SK-N-SH treated with all-trans-retinoic acid at 6 μM for 48 hours (cell line): ENCODE measurements around the gene BCL3.

Source experiments
- ATAC-seq: fragments of 200-7000 bp; cut with Tn5 transposase; 3 replicates; pipeline ENCODE4 v1.9.1; 2020; ENCODE audit warnings: mild to moderate bottlenecking, moderate library complexity
- ARNTL ChIP-seq: fragments of 450-650 bp; formaldehyde crosslinking; IDR thresholded peaks from 2 replicates; pipeline ENCODE4 v1.5.0; 2020; ENCODE audit warnings: low read depth, mild to moderate bottlenecking, moderate library complexity, borderline replicate concordance
- BACH2 ChIP-seq: fragments of 250-450 bp; sonication (Bioruptor Pico); IDR thresholded peaks from 2 replicates; pipeline ENCODE4 v1.9.0; 2021; ENCODE audit warnings: mild to moderate bottlenecking, borderline replicate concordance
- CSDC2 ChIP-seq: fragments of 250-450 bp; sonication (Bioruptor Pico); IDR thresholded peaks from 2 replicates; pipeline ENCODE4 v1.5.0; 2020; ENCODE audit warnings: mild to moderate bottlenecking, moderate library complexity
- ESRRG ChIP-seq: fragments of 250-450 bp; sonication (Bioruptor Pico); IDR thresholded peaks from 2 replicates; pipeline ENCODE4 v1.6.1; 2021; ENCODE audit warnings: mild to moderate bottlenecking
- GLIS3 ChIP-seq: fragments of 250-450 bp; sonication (Bioruptor Pico); IDR thresholded peaks from 2 replicates; pipeline ENCODE4 v1.5.0; 2020; ENCODE audit warnings: mild to moderate bottlenecking, moderate library complexity
- ISL1 ChIP-seq: fragments of 250-450 bp; sonication (Bioruptor Pico); IDR thresholded peaks from 2 replicates; pipeline ENCODE4 v2.1.2; 2022; ENCODE audit warnings: mild to moderate bottlenecking, moderate library complexity
- OSR1 ChIP-seq: fragments of 250-450 bp; sonication (Bioruptor Pico); IDR thresholded peaks from 2 replicates; pipeline ENCODE4 v1.8.0; 2022; ENCODE audit warnings: moderate library complexity, mild to moderate bottlenecking, inconsistent platforms
- PPARA ChIP-seq: fragments of 250-450 bp; sonication (Bioruptor Pico); IDR thresholded peaks from 2 replicates; pipeline ENCODE4 v1.5.0; 2020; ENCODE audit warnings: mild to moderate bottlenecking, borderline replicate concordance
- RARB ChIP-seq: fragments of 250-450 bp; sonication (Bioruptor Pico); IDR thresholded peaks from 2 replicates; pipeline ENCODE4 v1.8.0; 2021; ENCODE audit warnings: mild to moderate bottlenecking, moderate library complexity
- SNAI2 ChIP-seq: fragments of 250-450 bp; sonication (Bioruptor Pico); IDR thresholded peaks from 2 replicates; pipeline ENCODE4 v1.5.0; 2020; ENCODE audit warnings: mild to moderate bottlenecking, moderate library complexity
- TCF4 ChIP-seq: fragments of 250-450 bp; sonication (Bioruptor Pico); IDR thresholded peaks from 2 replicates; pipeline ENCODE4 v1.8.0; 2021; ENCODE audit warnings: mild to moderate bottlenecking, moderate library complexity, borderline replicate concordance
- ZFP3 ChIP-seq: fragments of 250-450 bp; sonication (Bioruptor Pico); IDR thresholded peaks from 2 replicates; pipeline ENCODE4 v1.5.0; 2020; ENCODE audit warnings: mild to moderate bottlenecking, moderate library complexity
- ZFP30 ChIP-seq: fragments of 450-650 bp; formaldehyde crosslinking; IDR thresholded peaks from 2 replicates; pipeline ENCODE4 v1.5.0; 2022; ENCODE audit warnings: mild to moderate bottlenecking, moderate library complexity
- ZNF565 ChIP-seq: fragments of 450-650 bp; formaldehyde crosslinking; conservative IDR thresholded peaks from 2 replicates; pipeline ENCODE4 v1.5.0; 2020; ENCODE audit warnings: low read depth, mild to moderate bottlenecking, moderate library complexity
- ZNF70 ChIP-seq: fragments of 450-650 bp; formaldehyde crosslinking; IDR thresholded peaks from 2 replicates; pipeline ENCODE4 v1.5.0; 2020; ENCODE audit warnings: mild to moderate bottlenecking, moderate library complexity
- ZNF8 ChIP-seq: fragments of 450-650 bp; formaldehyde crosslinking; IDR thresholded peaks from 2 replicates; pipeline ENCODE4 v1.5.0; 2020; ENCODE audit warnings: mild to moderate bottlenecking, moderate library complexity
- TF ChIP-seq, protein P1 (sequence below): fragments of 250-450 bp; sonication (Bioruptor Pico); IDR thresholded peaks from 2 replicates; pipeline ENCODE4 v1.5.1; 2021; ENCODE audit warnings: mild to moderate bottlenecking, moderate library complexity
- TF ChIP-seq, protein P2 (sequence below): fragments of 250-450 bp; sonication (Bioruptor Pico); IDR thresholded peaks from 2 replicates; pipeline ENCODE4 v1.5.1; 2020; ENCODE audit warnings: low read depth, mild to moderate bottlenecking, moderate library complexity
- TF ChIP-seq, protein P3 (sequence below): fragments of 250-450 bp; sonication (Bioruptor Pico); IDR thresholded peaks from 2 replicates; pipeline ENCODE4 v1.5.0; 2020; ENCODE audit warnings: mild to moderate bottlenecking, moderate library complexity
- TF ChIP-seq, protein P4 (sequence below): fragments of 250-450 bp; sonication (Bioruptor Pico); IDR thresholded peaks from 2 replicates; pipeline ENCODE4 v1.8.0; 2020; ENCODE audit warnings: mild to moderate bottlenecking, moderate library complexity, borderline replicate concordance

The BCL3 gene

DNA sequence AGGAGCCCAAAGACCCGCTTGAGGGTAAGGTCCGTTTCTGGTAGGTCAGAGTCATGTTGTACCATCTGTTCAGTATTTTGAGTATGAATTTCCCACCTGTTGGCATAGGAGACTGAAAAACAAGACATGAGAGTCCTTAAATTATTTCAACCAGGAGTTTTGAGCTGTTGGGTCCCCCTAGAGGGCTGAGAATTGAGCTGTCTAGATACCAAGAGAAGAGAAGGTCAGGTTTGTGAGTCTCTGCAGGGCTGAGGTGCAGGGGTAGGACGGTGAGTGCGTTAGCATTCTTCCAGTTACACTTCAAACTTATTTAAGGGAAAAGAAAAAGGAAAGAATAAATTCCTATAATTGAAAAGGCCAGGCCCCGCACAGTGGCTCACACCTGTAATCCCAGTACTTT is 34.2 kb downstream of the BCL3 start:
- TF ChIP-seq ZNF565 (CRISPR knock-in tag) (no peak), OSR1 (CRISPR knock-in tag) (no peak), BACH2 (CRISPR knock-in tag) (no peak), ISL1 (CRISPR knock-in tag) (no peak), PPARA (CRISPR knock-in tag) (no peak), ARNTL (CRISPR knock-in tag) (no peak), ZFP30 (CRISPR knock-in tag) (no peak), SNAI2 (CRISPR knock-in tag) (no peak), ZNF8 (CRISPR knock-in tag) (no peak)
- TF ChIP-seq, protein P1, sequence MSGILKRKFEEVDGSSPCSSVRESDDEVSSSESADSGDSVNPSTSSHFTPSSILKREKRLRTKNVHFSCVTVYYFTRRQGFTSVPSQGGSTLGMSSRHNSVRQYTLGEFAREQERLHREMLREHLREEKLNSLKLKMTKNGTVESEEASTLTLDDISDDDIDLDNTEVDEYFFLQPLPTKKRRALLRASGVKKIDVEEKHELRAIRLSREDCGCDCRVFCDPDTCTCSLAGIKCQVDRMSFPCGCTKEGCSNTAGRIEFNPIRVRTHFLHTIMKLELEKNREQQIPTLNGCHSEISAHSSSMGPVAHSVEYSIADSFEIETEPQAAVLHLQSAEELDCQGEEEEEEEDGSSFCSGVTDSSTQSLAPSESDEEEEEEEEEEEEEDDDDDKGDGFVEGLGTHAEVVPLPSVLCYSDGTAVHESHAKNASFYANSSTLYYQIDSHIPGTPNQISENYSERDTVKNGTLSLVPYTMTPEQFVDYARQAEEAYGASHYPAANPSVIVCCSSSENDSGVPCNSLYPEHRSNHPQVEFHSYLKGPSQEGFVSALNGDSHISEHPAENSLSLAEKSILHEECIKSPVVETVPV = no peak
- TF ChIP-seq, protein P2, sequence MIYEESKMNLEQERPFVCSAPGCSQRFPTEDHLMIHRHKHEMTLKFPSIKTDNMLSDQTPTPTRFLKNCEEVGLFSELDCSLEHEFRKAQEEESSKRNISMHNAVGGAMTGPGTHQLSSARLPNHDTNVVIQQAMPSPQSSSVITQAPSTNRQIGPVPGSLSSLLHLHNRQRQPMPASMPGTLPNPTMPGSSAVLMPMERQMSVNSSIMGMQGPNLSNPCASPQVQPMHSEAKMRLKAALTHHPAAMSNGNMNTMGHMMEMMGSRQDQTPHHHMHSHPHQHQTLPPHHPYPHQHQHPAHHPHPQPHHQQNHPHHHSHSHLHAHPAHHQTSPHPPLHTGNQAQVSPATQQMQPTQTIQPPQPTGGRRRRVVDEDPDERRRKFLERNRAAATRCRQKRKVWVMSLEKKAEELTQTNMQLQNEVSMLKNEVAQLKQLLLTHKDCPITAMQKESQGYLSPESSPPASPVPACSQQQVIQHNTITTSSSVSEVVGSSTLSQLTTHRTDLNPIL (CRISPR knock-in tag) = no peak
- no peak for ATAC-seq

DNA sequence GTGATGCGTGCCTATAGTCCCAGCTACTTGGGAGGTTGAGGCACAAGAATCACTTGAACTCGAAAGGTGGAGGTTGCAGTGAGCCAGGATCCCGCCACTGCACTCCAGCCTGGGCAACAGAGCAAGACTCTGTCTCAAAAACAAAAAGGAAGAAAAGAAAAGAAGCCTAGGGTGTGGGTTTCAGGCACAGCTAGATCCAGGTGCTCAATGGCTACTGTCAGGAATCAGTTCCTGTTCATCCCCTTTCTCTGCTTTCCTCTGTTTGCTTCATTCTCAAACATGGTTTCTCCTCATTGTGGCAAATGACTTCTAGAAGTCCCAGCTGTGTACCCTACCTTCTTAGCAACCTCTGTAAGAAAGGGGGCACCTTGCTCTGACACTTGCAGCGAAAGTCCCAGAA is 35.0 kb downstream of the BCL3 start:
- ATAC-seq = no peak
- TF ChIP-seq, protein P2 (CRISPR knock-in tag) = no peak

DNA sequence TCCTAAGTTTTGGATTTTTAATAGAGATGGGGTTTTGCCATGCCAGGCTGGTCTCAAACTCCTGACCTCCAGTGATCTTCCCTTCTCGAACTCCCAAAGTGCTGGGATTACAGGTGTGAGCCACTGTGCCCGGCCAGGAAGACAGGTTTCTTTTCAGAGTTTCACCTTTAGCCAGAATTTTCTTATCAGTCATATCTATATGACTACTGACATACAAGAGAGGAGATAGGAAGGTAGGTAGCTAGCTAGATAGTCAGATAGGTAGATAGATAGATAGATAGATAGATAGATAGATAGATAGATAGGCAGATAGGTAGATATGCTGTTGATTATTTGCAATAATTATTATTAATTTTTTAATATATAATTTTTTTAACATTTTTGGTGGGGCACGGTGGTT is 36.8 kb downstream of the BCL3 start:
- TF ChIP-seq ESRRG (no peak), SNAI2 (CRISPR knock-in tag) (no peak), BACH2 (CRISPR knock-in tag) (no peak), ARNTL (CRISPR knock-in tag) (no peak), ZNF565 (CRISPR knock-in tag) (no peak), OSR1 (CRISPR knock-in tag) (no peak), TCF4 (CRISPR knock-in tag) (no peak), ZNF70 (CRISPR knock-in tag) (no peak), RARB (CRISPR knock-in tag) (no peak), PPARA (CRISPR knock-in tag) (no peak), GLIS3 (CRISPR knock-in tag) (no peak), ZFP3 (CRISPR knock-in tag) (no peak), CSDC2 (CRISPR knock-in tag) (no peak), ZNF8 (CRISPR knock-in tag) (no peak), ISL1 (CRISPR knock-in tag) (no peak)
- TF ChIP-seq, protein P3, sequence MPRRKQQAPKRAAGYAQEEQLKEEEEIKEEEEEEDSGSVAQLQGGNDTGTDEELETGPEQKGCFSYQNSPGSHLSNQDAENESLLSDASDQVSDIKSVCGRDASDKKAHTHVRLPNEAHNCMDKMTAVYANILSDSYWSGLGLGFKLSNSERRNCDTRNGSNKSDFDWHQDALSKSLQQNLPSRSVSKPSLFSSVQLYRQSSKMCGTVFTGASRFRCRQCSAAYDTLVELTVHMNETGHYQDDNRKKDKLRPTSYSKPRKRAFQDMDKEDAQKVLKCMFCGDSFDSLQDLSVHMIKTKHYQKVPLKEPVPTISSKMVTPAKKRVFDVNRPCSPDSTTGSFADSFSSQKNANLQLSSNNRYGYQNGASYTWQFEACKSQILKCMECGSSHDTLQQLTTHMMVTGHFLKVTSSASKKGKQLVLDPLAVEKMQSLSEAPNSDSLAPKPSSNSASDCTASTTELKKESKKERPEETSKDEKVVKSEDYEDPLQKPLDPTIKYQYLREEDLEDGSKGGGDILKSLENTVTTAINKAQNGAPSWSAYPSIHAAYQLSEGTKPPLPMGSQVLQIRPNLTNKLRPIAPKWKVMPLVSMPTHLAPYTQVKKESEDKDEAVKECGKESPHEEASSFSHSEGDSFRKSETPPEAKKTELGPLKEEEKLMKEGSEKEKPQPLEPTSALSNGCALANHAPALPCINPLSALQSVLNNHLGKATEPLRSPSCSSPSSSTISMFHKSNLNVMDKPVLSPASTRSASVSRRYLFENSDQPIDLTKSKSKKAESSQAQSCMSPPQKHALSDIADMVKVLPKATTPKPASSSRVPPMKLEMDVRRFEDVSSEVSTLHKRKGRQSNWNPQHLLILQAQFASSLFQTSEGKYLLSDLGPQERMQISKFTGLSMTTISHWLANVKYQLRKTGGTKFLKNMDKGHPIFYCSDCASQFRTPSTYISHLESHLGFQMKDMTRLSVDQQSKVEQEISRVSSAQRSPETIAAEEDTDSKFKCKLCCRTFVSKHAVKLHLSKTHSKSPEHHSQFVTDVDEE (CRISPR knock-in tag) = no peak
- TF ChIP-seq, protein P1 = no peak
- TF ChIP-seq, protein P4, sequence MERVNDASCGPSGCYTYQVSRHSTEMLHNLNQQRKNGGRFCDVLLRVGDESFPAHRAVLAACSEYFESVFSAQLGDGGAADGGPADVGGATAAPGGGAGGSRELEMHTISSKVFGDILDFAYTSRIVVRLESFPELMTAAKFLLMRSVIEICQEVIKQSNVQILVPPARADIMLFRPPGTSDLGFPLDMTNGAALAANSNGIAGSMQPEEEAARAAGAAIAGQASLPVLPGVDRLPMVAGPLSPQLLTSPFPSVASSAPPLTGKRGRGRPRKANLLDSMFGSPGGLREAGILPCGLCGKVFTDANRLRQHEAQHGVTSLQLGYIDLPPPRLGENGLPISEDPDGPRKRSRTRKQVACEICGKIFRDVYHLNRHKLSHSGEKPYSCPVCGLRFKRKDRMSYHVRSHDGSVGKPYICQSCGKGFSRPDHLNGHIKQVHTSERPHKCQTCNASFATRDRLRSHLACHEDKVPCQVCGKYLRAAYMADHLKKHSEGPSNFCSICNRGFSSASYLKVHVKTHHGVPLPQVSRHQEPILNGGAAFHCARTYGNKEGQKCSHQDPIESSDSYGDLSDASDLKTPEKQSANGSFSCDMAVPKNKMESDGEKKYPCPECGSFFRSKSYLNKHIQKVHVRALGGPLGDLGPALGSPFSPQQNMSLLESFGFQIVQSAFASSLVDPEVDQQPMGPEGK (CRISPR knock-in tag) = no peak
- no peak for ATAC-seq
